ENCODE measurements around the gene AUTS2.
A peak's percentile ranks its signal among the peaks of the same experiment; 100 is the strongest.

Gene AUTS2

DNA sequence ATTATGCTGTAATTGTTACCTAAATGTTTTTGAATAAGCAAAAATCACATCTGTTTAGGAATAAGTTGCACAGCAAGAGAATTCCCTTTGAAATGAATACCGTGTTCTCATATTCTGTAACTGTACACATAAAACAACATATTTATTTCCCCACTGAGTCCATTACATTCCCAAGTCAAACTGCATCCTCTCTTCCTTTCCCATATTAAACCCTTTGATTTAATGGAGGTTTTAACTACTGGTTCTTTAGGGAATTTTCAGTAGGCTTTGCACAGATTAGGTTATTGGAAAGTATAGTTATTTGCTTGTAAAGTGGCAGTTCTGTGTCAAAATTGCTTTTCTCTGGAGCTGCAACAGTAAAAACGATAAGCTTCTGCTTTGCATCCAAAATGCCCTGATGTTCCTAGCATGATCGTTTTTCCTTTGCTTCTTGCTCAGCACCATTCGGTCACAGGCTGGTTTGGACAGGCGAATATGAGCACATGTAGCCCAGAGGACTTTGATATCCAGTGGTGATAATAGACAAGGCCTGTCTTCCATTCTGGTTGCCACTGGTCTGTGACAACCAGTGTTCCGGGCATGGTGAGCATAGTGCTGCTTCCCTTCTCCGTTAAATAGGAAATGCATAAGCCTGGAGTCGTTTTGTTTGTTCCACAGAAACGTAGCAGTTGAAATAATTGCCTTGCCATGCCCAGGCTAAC, 696.1 kb downstream of the AUTS2 start:
- no peak for DNase-seq

DNA sequence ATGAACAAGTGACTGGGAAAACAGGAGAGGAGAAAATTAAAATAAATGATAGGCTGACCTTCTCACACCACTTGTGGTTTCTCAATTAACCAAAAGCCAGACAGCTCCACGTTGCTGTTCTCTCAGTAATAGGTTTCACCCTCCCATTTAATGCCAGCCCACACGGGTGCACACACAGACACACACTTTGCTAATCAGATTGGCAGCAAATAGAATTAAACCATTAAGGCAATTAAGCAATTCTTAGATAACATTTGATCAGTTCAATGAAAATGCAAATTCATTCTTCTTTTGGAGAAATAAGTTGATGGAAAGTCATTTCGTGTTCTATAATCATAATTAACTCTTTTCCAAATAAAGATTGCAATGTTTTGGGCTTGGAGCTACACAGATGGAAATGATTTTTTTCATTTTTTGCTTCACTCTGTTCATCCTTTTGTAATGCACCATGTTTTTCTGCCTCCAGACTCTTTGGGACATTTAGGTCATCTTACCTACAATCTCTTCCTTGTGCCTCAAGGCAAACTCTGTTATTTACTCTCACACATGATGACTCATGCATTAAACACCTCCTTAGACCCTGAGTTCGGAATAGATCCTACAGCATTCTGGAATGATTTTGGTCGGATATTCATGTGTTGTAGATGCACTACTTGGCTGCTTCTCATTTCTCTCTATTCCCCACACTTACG, 700.7 kb downstream of the AUTS2 start:
- no peak for DNase-seq

GRCh38 chr7:70299472-70299807, 701.2 kb downstream of the AUTS2 start:
- no peak for DNase-seq

DNA sequence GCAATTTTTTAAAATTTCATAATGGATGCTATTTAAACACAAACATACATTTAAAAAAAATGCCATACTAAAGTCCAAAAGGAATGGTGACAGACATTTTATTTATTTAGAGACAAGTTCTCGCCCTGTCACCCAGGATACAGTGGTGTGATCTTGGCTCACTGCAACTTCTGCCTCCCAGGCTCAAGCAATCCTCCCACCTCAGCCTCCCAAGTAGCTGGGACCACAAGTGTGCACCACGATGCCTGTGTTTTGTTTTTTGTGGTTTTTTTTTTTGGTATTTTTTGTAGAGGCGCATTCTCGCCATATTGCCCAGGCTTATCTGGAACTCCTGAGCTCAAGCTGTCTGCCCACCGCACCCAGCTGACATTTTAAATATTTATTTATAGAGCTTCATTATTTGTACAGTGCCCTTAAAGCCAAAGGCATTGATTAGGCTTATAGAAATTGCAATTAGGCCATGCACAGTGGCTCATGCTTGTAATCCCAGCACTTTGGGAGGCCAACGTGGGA, 703.5 kb downstream of the AUTS2 start:
- DNase-seq: no peak

DNA sequence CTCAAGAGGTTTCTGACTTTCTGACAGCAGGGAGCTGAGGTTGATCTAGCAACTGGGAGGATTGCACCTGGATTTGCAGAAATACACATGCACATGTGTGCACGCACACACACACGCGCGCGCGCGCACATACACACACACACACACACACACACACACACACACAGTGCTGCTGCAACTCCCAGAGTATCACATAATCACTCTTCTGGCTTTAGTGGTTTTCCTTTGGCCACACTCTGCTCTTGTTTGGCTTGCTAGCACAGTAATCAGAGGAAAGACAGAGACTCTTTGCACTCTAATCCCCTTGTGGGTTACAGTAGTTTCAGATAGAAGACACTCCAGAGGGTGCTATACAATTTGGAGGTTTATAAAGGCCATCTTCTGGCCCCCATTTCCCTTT, 705.0 kb downstream of the AUTS2 start:
- DNase-seq: no peak

GRCh38 chr7:70303780-70304179, 705.5 kb downstream of the AUTS2 start:
- DNase-seq: no peak

DNA sequence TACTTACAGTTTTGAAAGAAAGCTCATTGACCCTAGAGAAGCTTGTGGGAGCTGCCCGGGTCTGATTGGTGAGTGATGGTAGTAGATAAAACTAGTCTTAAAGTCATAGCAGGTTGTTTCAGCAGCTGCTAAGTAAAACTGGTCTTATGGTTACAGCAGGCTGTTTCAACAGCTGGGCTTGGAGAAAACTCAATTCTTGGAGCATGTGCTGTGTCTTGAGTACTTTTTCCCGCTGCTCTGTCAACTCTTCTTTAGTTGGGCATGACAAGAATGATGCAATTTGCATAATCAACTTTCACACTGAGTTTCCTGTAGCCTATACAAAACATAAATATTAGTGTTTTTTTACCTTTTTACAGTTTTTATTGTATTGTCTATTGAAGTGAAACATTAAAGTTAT, 707.9 kb downstream of the AUTS2 start:
- no peak for DNase-seq

DNA sequence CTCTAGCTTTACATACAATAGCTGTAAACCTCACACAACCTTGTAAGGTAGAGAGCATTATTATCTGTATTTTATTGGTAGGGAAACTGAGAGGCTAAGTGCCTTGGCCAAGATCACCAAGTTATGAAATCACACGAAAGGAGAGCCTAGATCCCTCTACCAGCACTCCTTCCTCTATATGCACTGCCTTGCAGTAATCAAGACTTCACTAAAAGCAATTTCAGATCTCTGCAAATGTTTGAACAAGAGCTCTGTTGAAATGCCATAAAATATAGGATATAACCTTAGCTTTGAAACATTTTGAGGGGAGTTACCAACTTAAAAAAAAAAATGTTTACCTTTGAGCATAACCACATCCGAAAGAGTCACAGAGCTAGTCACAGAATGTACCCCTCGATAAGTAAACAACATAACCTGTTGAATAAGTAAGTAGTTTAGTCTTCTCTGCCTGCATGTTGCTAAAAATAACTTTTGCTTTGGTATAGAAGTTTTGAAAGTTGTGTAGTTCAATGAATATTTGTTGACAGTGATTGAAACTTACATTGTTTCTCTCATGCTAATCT, 709.4 kb downstream of the AUTS2 start:
- DNase-seq: no peak

- DNase-seq: no peak
Measured at GRCh38 chr7:70312336-70312735, 714.1 kb downstream of the AUTS2 start.

- no peak for DNase-seq
Measured at GRCh38 chr7:70313271-70313670, 715.0 kb downstream of the AUTS2 start.

DNA sequence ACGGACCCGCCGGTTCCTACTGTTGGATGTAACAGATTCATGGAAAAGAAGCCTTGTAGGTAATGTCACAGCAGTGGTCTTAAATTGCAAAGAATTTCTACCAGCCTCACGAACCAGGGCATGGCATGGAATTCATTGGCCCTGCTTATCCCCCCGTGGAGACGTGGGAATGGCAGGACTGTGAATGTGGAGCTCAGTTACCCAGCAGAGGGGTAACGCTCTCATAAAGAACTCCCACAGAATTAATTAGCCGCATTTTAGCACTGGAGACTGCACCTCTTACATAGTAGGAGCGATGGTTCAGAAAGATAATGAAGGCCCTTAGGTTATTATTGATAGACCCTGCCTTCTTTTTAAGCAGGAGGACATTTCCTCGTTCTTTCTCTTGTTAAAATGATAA, 715.4 kb downstream of the AUTS2 start:
- DNase-seq: no peak

DNA sequence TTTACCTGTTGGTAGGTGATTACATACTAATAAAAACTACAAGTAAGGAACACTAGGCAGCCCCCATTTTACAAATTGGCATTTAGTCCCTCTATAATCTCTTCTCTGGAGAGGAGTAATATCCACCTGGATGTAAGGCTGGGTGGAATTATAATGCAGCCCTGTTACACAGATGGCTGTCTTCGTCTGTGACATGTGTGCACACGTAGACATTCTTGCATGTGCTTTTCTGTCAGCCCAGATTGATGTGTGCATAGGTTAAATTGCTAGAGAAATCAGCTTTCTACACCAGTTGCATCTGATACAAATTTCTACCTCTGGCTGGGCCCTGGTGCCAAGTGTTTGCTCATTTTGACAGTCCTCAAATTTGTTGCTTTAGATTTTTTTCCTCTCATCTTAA, 715.9 kb downstream of the AUTS2 start:
- DNase-seq: no peak

- DNase-seq: no peak
Measured at GRCh38 chr7:70316745-70317144, 718.5 kb downstream of the AUTS2 start.

DNA sequence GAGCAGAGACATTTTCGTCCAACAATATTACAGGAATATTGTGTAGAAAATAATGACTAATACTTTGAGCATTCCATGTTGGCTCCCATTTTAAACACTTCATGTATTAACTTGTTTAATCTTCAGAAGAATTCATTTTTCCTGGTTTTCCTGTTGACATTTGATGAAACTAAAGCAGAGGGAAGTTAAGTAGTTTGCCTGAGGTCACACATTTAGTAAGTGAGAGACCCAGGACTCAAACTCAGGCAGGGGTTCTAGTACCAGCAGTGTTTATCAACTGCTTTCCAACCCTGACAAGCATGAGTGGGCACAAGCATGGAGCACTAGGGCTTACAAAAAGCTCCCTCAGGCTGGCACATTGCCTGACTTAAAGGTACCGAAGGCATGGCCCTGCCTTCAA, 719.1 kb downstream of the AUTS2 start:
- DNase-seq: no peak

DNA sequence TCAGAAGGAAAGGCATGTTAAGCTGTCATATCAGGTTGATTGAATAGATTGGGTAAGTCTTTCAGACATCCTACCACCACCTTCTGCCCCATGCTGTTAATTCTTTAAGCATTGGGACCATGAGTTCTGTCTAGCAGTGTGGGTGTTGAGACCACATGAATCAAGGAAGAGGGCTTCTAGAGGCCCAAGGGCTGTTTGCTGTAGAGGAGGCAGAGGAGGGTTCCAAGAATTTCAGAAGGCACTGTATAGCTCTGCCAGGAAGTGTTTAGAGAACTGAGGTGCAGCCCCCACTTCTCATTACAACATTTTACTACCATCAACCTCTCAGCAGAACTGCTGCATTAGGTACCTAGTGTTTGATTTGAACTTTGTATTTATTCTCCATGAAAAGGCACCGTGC, 720.2 kb downstream of the AUTS2 start:
- DNase-seq: no peak

DNA sequence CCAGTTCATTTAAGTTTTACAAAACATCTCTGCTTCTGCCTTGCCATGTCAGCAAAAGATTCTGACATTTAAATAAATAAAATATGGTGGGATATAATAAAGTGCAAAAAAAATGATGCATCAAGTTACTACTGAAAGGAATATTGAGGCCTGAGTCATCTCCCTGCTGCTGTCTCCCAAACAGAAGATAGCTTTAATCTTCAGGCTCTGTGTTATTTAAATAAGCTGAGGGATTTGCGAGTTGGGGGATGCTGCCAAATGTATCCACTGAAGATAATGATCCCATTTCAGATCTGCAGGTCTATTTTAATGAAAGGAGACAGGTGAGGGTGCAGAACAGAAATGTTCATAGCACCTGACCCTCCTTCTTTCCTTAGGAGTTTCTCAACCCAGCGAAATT, 720.8 kb downstream of the AUTS2 start:
- no peak for DNase-seq

GRCh38 chr7:70321016-70321590, 722.8 kb downstream of the AUTS2 start:
- DNase-seq: no peak

- no peak for DNase-seq
Measured at GRCh38 chr7:70322856-70323255, 724.6 kb downstream of the AUTS2 start.

- DNase-seq: peak in 1 of 51 donors; percentile 5
Measured at GRCh38 chr7:70325509-70326101, 727.3 kb downstream of the AUTS2 start.

- no peak for DNase-seq
Measured at GRCh38 chr7:70334295-70334694, 736.0 kb downstream of the AUTS2 start.

- DNase-seq: no peak
Measured at GRCh38 chr7:70334871-70335270, 736.6 kb downstream of the AUTS2 start.

DNA sequence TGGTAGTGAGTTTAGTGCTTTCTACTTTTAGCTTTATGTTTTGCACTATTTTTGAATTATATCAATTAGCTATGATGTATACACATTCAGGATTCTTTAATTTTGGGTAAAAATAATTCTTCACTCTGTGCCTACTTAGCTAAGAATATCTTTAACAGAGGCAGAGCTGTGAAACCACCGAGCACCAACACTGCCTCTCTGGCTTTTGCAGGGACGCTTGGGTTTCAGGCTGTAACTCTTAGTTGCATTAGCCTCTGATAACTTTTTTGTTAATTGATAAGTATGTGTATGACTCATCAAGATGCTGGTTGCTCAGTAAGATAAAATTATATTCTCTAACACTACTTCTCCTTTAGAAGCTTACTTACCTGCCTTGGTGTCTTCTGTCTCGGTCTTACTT, 738.3 kb downstream of the AUTS2 start:
- no peak for DNase-seq

All from hypothalamus (tissue), 51 donors.